ENCODE measurements around the gene PGK2. TPM values are rescaled to one million over a fixed set of nuclear protein-coding genes. Genes with fewer than 3 reads are reported as not detected.

Gene PGK2
- total RNA-seq, 1 experiment from 2014 or later = not detected

DNA sequence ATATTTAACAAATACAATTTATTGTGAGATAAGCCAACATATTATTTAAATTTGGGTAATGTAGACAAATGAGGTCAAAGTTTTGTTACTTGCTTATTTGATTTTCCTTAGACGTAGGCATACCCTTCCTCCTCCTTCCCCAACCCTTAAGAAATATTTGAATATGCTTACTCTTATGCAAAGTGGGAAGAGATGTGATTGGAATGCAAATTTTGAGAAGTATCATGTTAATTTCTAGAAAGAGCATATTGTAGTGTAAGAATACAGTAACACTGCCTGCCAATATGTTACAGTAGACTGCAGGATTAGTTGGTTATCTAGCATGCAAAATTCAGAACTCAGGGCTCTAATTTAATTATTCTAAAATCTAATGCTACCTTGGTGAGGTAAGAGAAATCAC lies 46.3 kb upstream of the PGK2 start:
- H4K20me1 ChIP-seq (ENCODE audit: control insufficient read depth, insufficient read depth, insufficient read length) = no peaks in the 10 kb centered on the region
- Mint-ChIP-seq H3K36me3 (ENCODE audit: insufficient read depth in 1 of 3, low read depth in 3 of 3) (no peaks in the 10 kb centered on the region), H3K27me3 (ENCODE audit: low read depth) (no peaks in the 10 kb centered on the region), H3K27ac (no peak overlapping the region; a peak in 1 of 7 replicates), H3K9me3 (no peaks in the 10 kb centered on the region; a peak in 1 of 5 replicates), H3K4me3 (no peak overlapping the region), H3K4me1 (peaks cover 28 to 29% of the 10 kb centered on the region in 2 experiments)
- H2BK15ac ChIP-seq (ENCODE audit: low read depth, low read length) = no peak overlapping the region
- H4K91ac ChIP-seq (ENCODE audit: insufficient read length, low read depth, low read length) = no peak overlapping the region
- no peak overlapping the region for H3K9ac ChIP-seq (ENCODE audit: extremely low read depth, insufficient read length, low read length)
- no peak overlapping the region for H2AK5ac ChIP-seq (ENCODE audit: insufficient read length, low read length)
- H3K79me1 ChIP-seq (ENCODE audit: insufficient read depth, low read depth, low read length, poor library complexity, severe bottlenecking) = no peaks in the 10 kb centered on the region
- no peaks in the 10 kb centered on the region; the same call in 1 of the 2 replicates for H3K4me1 ChIP-seq (ENCODE audit: insufficient read depth, low read length)
- TF ChIP-seq, protein P1, sequence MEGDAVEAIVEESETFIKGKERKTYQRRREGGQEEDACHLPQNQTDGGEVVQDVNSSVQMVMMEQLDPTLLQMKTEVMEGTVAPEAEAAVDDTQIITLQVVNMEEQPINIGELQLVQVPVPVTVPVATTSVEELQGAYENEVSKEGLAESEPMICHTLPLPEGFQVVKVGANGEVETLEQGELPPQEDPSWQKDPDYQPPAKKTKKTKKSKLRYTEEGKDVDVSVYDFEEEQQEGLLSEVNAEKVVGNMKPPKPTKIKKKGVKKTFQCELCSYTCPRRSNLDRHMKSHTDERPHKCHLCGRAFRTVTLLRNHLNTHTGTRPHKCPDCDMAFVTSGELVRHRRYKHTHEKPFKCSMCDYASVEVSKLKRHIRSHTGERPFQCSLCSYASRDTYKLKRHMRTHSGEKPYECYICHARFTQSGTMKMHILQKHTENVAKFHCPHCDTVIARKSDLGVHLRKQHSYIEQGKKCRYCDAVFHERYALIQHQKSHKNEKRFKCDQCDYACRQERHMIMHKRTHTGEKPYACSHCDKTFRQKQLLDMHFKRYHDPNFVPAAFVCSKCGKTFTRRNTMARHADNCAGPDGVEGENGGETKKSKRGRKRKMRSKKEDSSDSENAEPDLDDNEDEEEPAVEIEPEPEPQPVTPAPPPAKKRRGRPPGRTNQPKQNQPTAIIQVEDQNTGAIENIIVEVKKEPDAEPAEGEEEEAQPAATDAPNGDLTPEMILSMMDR (conservative IDR thresholded peaks at IDR 0.05) = no peak
- H3T11ph ChIP-seq (ENCODE audit: low read length) = no peak overlapping the region
- no peak for DNase-seq
- H3K23ac ChIP-seq (ENCODE audit: insufficient read length, low read depth, low read length) = no peak overlapping the region
- H3K14ac ChIP-seq (ENCODE audit: insufficient read depth, low read length) = no peak overlapping the region
- H3K27me3 ChIP-seq (ENCODE audit: insufficient read depth, low read length) = no peaks in the 10 kb centered on the region
- no CpG with 5 or more reads among the region's 1 CpG for WGBS (ENCODE audit: extremely low coverage, insufficient read length, low lambda C conversion rate)
- H2BK12ac ChIP-seq (ENCODE audit: insufficient read length, low read depth, low read length) = no peak overlapping the region
- H3K79me2 ChIP-seq (ENCODE audit: insufficient read depth, low read length) = no peaks in the 10 kb centered on the region
- no peak overlapping the region for H2BK20ac ChIP-seq (ENCODE audit: low read depth, low read length, poor library complexity, severe bottlenecking)
- H2AFZ ChIP-seq (ENCODE audit: low read length) = no peak overlapping the region
- no peak overlapping the region for H4K8ac ChIP-seq (replicated peaks; ENCODE audit: insufficient read length, low read depth, low read length)
- H2BK120ac ChIP-seq (ENCODE audit: low read depth, low read length, poor library complexity, severe bottlenecking) = no peak overlapping the region
- H3K18ac ChIP-seq (ENCODE audit: insufficient read length, low read depth, low read length) = no peak overlapping the region
- no peaks in the 10 kb centered on the region for H3K9me3 ChIP-seq (ENCODE audit: control insufficient read depth, low read depth, low read length)
- no peak overlapping the region for H2BK5ac ChIP-seq (ENCODE audit: insufficient read length, low read length)
- H3K56ac ChIP-seq (ENCODE audit: insufficient read length, low read depth, low read length) = no peak overlapping the region
- no peak overlapping the region for H4K5ac ChIP-seq (ENCODE audit: insufficient read length, low read depth, low read length)
- peak overlapping the region; percentile 33 for H3K4me2 ChIP-seq (ENCODE audit: insufficient read depth, insufficient read length, low read length)
- H3K23me2 ChIP-seq (ENCODE audit: insufficient read length, low read depth, low read length, poor library complexity, severe bottlenecking) = no peaks in the 10 kb centered on the region
- H3K27ac ChIP-seq (ENCODE audit: insufficient read length, low read depth, low read length) = no peak overlapping the region
- no peak overlapping the region for H3K4ac ChIP-seq (ENCODE audit: low read depth, low read length)
